Measurements from ENCODE around the gene COPS7B.

- TF ChIP-seq ELK1 (IDR thresholded peaks at IDR 0.05; ENCODE audit: low read depth, low read length): no peak
- TF ChIP-seq CTCF (IDR thresholded peaks at IDR 0.05 in 2 of 3, conservative IDR thresholded peaks at IDR 0.05 in 1 of 3; ENCODE audit: control insufficient read depth in 2 of 3, extremely low read depth in 1 of 3, insufficient read depth in 1 of 3, low read depth in 3 of 3, low read length in 3 of 3): no peak
- TF ChIP-seq POLR2A (IDR thresholded peaks at IDR 0.05; ENCODE audit: low read depth, low read length): no peak
- no peak for TF ChIP-seq ESRRA (IDR thresholded peaks at IDR 0.05; ENCODE audit: low read length)
- TF ChIP-seq MYC (IDR thresholded peaks at IDR 0.05; ENCODE audit: insufficient read depth, insufficient read length, insufficient replicate concordance, low read length, severe bottlenecking): no peak
- TF ChIP-seq, protein P1, sequence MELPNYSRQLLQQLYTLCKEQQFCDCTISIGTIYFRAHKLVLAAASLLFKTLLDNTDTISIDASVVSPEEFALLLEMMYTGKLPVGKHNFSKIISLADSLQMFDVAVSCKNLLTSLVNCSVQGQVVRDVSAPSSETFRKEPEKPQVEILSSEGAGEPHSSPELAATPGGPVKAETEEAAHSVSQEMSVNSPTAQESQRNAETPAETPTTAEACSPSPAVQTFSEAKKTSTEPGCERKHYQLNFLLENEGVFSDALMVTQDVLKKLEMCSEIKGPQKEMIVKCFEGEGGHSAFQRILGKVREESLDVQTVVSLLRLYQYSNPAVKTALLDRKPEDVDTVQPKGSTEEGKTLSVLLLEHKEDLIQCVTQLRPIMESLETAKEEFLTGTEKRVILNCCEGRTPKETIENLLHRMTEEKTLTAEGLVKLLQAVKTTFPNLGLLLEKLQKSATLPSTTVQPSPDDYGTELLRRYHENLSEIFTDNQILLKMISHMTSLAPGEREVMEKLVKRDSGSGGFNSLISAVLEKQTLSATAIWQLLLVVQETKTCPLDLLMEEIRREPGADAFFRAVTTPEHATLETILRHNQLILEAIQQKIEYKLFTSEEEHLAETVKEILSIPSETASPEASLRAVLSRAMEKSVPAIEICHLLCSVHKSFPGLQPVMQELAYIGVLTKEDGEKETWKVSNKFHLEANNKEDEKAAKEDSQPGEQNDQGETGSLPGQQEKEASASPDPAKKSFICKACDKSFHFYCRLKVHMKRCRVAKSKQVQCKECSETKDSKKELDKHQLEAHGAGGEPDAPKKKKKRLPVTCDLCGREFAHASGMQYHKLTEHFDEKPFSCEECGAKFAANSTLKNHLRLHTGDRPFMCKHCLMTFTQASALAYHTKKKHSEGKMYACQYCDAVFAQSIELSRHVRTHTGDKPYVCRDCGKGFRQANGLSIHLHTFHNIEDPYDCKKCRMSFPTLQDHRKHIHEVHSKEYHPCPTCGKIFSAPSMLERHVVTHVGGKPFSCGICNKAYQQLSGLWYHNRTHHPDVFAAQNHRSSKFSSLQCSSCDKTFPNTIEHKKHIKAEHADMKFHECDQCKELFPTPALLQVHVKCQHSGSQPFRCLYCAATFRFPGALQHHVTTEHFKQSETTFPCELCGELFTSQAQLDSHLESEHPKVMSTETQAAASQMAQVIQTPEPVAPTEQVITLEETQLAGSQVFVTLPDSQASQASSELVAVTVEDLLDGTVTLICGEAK (IDR thresholded peaks at IDR 0.05; ENCODE audit: borderline replicate concordance): no peak
Measured at GRCh38 chr2:231853105-231853504, 66.9 kb downstream of the COPS7B start.

All from GM12878 (cell line).